ENCODE data around the gene ERBB2.

Gene ERBB2

GRCh38 chr17:39664581-39665561, 35.0 kb upstream of the ERBB2 start, which contains the start of gene TCAP:
Gene TCAP (plus strand): TSS chr17:39665349. CDS start chr17:39665360, 11 bp downstream.
- FAIRE-seq: no peak
- no peak for DNase-seq (ENCODE audit: extremely low spot score, insufficient read length, low read depth)

DNA sequence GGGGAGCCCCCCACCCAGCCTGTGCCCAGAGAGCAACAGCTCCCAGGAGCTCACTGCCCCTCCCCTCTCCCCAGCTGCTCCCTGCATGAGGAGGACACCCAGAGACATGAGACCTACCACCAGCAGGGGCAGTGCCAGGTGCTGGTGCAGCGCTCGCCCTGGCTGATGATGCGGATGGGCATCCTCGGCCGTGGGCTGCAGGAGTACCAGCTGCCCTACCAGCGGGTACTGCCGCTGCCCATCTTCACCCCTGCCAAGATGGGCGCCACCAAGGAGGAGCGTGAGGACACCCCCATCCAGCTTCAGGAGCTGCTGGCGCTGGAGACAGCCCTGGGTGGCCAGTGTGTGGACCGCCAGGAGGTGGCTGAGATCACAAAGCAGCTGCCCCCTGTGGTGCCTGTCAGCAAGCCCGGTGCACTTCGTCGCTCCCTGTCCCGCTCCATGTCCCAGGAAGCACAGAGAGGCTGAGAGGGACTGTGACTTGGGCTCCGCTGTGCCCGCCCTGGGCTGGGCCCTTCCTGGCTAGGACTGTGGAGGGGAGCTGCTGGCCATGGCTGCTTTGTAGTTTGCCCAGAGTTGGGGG, 34.1 kb upstream of the ERBB2 start:
- FAIRE-seq (no peak), DNase-seq (ENCODE audit: extremely low spot score, insufficient read length, low read depth) (no peak)

- DNase-seq (ENCODE audit: extremely low spot score, insufficient read length, low read depth): no peak
- FAIRE-seq: no peak
These were observed 33.6 kb upstream of the ERBB2 start for GRCh38 chr17:39666231-39666600.

- no peak for DNase-seq (ENCODE audit: extremely low spot score, insufficient read length, low read depth)
- no peak for FAIRE-seq
These were observed 33.1 kb upstream of the ERBB2 start for GRCh38 chr17:39666601-39667261.

DNA sequence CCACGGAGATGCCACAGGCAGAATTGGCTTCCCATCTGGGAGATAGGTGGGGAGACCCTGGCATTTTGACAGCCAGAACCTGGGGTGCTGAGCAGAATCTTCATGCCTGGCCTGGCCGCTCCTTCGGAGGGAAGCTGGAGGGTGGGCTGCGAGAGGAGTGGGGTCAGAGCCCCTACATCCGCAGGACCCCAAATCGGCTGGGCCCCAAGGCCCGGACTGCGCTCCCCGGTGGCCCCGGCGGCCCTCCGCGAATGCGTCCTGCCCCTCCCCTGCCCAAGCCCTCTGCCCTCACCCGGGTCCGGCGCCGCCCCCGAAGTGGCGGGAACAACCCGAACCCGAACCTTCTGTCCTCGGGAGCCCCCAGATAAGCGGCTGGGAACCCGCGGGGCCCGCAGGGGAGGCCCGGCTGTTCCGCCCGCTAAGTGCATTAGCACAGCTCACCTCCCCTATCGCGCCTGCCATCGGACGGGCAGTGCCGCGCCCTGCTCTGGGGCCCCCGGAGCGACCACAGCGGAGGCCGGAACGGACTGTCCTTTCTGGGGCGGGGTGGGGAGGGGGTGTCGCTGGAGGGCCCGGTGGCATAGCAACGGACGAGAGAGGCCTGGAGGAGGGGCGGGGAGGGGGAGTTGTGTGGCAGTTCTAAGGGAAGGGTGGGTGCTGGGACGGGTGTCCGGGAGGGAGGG, 32.5 kb upstream of the ERBB2 start:
- FAIRE-seq (no peak), DNase-seq (ENCODE audit: extremely low spot score, insufficient read length, low read depth) (no peak)

DNA sequence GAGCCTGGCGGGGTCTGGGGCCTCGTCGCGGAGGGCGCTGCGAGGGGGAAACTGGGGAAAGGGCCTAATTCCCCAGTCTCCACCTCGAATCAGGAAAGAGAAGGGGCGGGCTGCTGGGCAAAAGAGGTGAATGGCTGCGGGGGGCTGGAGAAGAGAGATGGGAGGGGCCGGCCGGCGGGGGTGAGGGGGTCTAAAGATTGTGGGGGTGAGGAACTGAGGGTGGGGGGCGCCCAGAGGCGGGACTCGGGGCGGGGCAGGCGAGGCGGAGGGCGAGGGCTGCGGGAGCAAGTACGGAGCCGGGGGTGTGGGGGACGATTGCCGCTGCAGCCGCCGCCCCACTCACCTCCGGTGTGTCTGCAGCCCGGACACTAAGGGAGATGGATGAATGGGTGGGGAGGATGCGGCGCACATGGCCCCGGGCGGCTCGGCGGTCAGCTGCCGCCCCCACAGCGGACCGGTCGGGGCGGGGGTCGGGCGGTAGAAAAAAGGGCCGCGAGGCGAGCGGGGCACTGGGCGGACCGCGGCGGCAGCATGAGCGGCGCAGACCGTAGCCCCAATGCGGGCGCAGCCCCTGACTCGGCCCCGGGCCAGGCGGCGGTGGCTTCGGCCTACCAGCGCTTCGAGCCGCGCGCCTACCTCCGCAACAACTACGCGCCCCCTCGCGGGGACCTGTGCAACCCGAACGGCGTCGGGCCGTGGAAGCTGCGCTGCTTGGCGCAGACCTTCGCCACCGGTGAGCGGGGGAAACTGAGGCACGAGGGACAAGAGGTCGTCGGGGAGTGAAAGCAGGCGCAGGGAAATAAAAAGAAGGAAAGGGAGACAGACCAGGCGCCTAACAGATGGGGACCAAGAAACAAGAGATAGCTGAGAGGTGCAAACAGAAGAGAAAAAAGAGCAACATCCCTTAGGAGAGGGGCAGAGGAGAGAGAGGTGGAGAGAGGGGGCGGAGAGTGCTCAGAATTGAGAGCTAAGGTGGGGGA, 31.6 kb upstream of the ERBB2 start, which contains the start of gene PNMT:
TSS of gene PNMT (plus strand) at position 509 of the 980 bp plus-strand sequence. CDS start at position 532, 23 bp downstream.
- peak; percentile 63 for DNase-seq (ENCODE audit: extremely low spot score, insufficient read length, low read depth)
- peak; percentile 77 for FAIRE-seq

DNA sequence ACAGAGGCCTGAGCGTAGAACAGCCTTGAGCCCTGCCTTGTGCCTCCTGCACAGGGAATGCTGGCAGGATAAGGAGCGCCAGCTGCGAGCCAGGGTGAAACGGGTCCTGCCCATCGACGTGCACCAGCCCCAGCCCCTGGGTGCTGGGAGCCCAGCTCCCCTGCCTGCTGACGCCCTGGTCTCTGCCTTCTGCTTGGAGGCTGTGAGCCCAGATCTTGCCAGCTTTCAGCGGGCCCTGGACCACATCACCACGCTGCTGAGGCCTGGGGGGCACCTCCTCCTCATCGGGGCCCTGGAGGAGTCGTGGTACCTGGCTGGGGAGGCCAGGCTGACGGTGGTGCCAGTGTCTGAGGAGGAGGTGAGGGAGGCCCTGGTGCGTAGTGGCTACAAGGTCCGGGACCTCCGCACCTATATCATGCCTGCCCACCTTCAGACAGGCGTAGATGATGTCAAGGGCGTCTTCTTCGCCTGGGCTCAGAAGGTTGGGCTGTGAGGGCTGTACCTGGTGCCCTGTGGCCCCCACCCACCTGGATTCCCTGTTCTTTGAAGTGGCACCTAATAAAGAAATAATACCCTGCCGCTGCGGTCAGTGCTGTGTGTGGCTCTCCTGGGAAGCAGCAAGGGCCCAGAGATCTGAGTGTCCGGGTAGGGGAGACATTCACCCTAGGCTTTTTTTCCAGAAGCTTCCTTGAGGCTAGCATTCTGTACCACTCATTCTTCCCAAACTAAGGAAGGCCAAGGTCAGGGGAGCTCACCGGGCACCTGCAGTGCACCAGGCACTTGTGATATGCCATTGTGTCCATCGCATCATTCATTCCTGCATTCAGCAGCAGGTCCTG, 29.7 kb upstream of the ERBB2 start:
- FAIRE-seq: no peak

DNA sequence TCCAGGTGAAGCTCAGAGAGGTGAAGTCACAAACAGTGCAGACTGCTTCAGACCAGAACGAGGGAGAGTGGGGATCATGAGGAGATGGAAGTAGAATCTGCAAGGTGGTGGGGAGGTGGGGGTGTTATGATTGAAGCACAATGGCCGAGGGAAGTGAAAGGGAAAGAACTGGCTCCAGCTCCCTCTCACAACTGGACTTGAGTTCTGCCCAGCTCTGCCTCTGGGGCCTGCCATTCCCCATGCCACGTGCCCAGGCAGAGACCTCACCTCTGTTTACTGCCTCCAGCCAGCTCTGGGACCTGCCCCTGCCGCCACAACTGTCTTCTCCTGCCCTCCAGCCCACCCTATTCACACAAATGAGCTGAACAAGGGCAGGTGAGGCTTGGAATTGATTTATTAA, 29.1 kb upstream of the ERBB2 start:
- no peak for FAIRE-seq
- DNase-seq (ENCODE audit: extremely low spot score, insufficient read length, low read depth): no peak

More for the DNA sequence above, 29.7 kb upstream of the ERBB2 start:
- DNase-seq (ENCODE audit: extremely low spot score, insufficient read length, low read depth): no peak

GRCh38 chr17:39671651-39672521, 28.0 kb upstream of the ERBB2 start:
- DNase-seq (ENCODE audit: extremely low spot score, insufficient read length, low read depth) (no peak), FAIRE-seq (peak; percentile 55)

DNA sequence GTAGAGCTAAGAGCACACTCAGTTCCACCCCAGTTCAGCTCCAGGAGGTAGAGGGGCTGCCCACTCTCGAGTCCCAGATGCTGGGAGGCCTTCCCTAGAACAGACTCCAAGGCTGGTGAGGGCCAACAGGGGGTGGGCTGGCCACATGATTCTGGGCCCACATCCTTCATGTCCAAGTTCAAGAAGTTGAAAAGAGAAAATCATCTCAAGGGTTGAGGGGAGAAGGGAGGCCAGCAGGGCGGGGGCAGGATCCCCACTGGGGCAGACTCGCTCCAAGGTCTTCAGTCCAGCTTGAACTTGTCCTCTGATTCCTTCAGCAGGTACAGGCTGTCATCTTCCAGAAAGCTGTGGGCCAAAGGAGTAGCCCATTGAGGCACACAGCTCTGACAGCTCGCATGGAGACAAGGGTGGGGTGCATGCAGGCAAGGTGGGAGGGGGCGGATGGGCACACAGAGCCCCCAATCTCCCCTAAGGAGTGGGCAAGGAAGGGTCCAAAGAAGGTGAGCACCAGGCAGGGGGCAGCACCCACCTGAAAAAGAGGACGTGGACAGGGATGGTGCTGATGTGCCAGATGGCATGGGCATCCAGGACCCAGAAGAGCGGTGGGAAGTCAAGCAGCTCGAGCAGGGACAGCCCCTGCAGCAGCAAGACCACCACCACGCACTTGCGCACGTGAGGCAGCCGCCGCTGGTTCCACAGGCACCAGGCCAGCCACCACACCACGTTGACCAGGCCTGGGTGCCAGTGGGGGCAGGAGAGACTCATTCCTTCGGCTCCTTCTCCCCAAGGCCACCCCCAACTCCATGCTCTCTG, 27.1 kb upstream of the ERBB2 start:
- FAIRE-seq: no peak

GRCh38 chr17:39673335-39674081, 26.4 kb upstream of the ERBB2 start:
- FAIRE-seq (no peak), DNase-seq (ENCODE audit: extremely low spot score, insufficient read length, low read depth) (no peak)

More for the DNA sequence above, 27.1 kb upstream of the ERBB2 start:
- no peak for DNase-seq (ENCODE audit: extremely low spot score, insufficient read length, low read depth)

DNA sequence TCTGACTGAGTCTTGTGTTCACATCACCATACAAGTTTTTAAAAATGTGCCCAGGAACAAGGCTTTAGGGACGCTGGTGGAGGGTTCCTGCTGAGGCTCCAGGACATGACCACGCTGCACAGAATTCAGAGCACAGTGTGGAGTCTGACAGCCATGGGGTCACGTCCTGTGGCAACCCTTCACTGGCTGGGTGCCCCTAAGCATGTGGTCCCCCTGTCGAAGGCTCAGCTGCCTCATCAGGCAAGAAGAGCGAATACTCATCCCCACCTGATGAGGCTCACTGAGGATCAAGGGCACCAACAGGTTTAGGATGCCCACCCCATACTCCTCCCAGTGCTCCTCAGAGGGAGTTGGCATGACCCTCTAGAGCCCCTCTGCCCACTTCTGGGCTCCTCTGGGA, 25.7 kb upstream of the ERBB2 start:
- DNase-seq (ENCODE audit: extremely low spot score, insufficient read length, low read depth): no peak
- no peak for FAIRE-seq

GRCh38 chr17:39674702-39675389, 25.0 kb upstream of the ERBB2 start:
- FAIRE-seq (peak; percentile 78), DNase-seq (ENCODE audit: extremely low spot score, insufficient read length, low read depth) (no peak)

DNA sequence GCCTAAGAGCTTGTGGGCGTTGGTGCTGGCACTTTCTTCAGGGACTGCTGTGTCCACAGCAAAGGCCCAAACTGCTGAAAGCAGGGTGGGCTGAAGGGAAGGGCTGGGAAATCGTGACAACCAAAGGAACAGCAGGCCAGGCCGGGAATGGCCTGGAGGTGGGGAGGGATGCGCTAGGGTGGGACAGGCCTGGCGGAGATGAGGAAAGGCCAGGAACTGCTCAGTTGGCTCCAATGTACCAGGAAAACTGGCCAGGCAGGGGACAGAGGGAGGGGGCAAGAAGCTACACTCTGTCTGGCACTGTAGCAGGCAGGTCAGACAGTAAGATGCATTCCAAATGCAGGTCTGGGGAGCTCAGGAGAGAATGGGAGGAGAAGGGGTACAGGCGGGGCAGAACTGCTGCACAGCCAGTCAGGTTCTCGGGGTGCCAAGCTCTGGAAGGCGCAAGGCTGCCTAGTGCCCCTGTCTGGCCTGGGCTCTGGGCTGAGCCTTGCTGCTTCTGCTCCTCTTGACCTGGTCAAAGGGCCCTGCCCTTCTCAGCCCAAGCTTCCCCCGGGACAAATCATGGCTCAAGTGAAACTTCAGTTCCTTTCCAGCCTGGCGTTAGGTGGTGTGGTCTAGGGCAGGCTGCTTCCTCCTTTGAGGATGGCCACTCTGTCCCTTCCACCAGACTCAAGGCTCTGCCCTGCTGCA, 24.3 kb upstream of the ERBB2 start:
- DNase-seq (ENCODE audit: extremely low spot score, insufficient read length, low read depth) (no peak), FAIRE-seq (peak; percentile 62)

Data from GM18507 (cell line).